GM21717 (cell line): Measurements from ENCODE around the gene MEG3.

Source experiments
- ATAC-seq: cut with Tn5 transposase; IDR thresholded peaks from one replicate; pipeline ENCODE4 v1.9.1; 2021; ENCODE audit warnings: mild to moderate bottlenecking, moderate library complexity; ENCODE audit not compliant: unreplicated experiment

MEG3 gene

DNA sequence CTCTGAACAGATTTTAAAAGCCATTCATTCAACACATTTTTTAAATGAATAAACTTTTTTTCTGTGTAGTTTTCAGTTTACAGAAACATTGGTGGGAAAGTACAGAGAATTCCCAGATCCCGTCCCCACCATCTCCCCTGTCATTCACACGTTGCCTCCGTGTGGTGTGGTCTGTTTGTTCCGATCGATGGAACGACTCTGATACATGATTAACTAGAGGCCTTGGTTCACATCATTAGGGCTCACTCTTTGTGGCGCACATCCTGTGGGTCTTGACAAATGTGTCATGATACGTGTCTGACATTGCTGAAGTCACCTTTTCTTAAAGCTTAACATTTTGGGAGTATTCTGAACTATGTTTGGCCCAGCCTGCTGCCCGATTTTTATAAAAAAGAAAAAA lies 18.5 kb downstream of the MEG3 start:
- no peak for ATAC-seq

- no peak for ATAC-seq
Observed at GRCh38 chr14:100844846-100845245, 18.9 kb downstream of the MEG3 start.

DNA sequence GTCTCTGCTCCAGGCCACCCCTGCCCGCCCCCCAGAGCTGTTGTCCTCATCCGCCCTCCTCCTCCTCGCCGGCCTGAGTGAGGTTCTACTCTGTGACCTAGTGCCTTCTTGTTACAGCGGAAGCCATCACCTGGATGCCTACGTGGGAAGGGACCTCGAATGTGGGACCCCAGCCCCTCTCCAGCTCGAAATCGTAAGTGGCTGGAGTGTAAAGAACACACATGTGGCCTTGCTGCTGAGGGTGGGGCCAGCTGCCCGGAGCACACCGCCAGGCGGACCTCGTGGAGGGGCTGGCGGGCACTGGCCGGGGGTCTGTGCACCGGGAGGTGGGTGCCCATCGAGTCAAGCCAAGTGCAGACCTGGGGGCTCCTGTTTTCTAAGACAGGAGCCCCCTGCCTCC lies 19.4 kb downstream of the MEG3 start:
- ATAC-seq, result no peak

DNA sequence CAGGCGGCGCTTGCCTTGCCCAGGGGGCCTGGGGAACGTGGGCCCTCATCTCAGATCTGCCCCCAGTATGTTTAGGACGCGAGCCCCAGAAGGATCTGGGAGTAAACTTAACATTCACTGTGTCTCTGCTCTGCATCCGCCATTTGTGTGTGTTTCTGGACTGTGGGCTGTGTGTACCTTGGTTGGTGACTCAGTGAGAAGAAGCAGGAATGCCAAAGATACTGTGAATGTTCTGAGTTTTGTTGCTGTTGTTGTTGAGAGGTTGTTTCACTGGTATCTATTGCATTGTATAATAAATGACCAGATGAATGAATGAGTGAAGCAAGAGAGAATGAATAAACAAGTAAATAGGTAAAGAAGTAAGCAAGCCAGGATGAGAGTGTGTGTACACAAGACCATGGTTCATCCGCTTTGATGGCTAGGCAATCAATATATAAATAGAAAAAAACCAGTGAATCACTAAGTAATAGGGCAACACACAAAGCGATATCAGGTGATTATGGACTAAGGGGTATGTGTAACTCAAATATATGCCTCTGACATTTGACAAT lies 20.5 kb downstream of the MEG3 start:
- no peak for ATAC-seq

DNA sequence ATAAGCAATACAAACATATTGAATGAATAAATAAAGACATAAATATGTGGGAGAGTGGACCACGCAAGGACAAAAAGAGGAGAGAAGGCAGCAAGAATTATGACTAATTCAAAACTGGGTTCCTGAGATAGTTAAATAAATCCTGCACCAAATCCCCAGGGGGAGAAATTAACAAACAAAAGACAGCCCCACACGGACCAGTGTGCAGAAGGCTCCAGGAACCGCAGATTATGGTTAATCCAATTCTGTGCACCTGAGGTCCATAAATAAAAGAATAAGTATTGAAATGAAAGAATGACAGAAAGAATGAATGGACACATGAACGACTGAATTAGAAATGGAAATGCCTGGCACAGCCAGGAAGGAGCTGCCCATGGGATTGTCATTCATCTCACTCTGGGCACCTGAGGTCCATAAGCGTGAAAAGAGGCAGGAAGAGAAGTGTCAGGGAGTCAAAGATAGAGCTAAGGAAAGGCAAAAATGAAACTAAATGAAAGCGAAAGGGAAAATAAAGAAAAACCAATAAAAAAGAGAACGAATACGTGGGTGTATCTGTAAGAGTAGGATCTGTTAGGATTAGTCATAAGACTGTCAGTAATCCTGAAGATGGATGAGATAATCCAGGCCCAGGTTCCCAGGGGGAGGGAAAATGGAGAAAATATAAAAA lies 23.3 kb downstream of the MEG3 start:
- ATAC-seq, result no peak

- no peak for ATAC-seq
Observed at GRCh38 chr14:100850841-100851585, 25.1 kb downstream of the MEG3 start.

DNA sequence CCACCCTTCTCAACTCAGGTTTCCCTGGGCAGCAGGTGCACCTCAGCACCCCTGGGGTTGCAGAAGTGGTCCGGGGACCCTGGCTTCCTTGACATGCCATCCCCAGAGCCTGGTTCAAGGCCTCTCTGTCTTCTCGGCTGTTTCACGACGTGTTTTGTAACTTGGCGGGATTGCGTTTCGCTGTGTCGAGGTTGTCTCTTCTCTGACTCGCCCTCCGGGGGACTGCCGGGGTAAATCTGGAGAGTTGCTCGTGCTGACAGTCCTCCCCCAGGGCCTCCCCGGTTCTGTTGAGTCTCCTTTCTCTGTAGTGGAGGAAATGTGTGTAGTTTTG lies 25.6 kb downstream of the MEG3 start:
- ATAC-seq, result no peak

DNA sequence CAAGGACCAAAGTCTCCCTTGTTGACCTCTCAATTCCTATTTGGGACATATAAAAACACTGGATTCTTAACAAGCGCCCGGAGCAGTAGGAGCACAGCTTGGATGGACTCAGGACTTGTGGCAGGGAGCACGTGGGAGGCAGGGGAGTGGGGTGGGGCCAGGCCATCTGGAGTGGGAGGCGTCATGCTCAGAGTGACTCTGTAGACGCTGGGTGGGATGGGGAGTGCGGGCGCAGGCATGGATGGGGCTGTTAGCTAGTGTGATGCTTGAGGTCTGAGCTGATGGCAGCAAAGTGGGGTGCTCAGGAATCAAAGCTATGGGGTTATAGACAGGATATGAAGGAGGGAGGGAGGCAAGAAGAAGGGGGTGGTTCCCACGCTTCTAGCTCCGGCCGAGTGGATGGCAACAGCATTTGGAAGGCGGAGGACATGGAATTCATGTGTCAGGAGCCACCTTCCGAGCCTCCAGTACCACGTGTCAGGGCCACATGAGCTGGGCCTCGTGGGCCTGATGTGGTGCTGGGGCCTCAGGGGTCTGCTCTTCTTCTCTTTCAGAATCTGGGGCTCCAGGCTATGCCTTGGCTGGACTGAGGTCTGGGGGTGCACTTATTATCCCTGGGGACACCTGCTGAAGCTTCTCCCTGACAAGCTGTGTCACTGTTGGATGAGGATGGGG lies 26.2 kb downstream of the MEG3 start:
- ATAC-seq, result no peak

DNA sequence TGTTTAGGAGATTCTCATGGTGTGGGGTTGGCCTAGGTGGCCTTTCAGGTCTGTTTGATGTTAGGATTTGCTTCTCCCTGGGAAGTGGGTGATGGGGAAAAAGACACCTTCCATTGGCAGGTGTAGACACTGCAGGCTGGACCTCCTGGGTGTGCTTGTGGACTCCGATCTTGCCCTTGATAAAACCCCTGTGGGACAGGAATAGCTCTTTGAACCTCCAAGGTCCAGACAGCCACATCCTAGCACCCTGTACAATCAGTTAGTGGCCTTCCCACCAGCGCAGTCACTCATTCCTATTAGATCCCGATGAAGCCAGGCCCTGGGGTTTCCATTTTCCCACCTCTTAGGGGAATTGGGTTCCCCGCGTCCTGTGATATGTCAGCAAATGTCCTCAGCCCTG lies 28.5 kb downstream of the MEG3 start:
- no peak for ATAC-seq

DNA sequence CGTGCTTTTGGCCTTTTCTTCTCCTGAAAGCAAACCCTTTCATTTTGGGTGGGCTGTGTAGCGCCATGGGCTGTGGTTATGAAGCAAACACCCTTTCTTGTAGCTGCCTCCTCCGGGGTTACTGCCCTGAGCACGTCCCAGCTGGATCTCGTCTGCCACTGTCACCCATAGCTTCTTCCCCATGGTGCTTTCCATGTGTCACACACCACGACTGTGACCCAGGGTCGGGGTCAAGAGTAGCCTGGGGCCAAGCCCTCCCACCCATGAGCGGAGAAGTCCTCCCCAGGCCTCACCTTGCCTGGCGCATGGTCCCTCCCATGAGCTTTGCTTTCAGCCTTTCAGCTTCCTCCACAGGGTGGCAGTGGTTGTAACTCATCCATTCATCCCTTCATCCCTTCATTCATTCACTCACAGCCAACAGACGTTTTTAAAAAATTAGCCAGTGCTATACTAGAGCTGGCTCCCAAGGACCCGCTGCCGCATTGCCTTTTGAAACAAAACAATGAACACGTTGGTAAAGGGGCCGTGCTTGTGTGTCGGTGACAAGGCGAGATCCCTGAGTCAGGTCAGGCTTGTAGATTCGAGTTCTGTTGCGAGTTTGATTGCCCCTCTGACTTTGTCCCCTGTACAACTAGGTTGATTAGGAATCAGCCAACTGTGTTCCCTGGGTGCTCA lies 29.5 kb downstream of the MEG3 start:
- no peak for ATAC-seq

GRCh38 chr14:100856056-100856950 lies 30.4 kb downstream of the MEG3 start:
- no peak for ATAC-seq

DNA sequence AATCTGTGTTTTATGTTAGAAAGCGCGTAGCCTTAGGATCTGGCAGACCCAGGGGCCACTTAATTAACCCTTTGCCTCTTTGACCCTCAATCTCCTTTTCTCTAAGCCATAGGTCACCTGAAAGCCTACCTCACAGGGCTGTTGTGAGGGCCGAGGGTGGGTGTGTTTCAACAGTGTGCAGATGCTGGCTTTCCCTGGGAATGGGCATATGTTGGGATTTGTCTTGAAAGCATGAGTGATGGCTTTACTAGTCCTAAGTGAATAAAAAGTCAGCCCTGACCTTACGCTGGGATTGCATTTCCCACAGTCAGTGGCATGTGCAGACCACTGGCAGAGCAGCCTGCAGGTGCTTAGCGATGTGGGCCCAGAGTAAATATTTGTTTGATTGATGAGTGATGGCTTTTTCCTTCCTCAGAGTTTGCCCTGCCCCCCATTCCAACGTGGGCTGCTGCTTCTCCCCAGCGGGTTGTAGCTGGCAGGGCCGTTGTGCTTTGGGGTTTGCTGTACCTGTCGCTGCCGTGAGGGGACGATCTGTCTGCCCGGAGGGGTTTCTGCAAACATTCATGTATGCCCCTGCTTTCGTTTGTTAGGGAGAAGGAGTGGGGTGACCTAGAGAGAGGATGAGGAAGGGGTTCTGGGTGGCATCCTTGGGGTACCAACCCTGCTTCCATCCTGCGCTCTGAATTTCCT lies 31.5 kb downstream of the MEG3 start:
- no peak for ATAC-seq

GRCh38 chr14:100857923-100858837 lies 32.3 kb downstream of the MEG3 start:
- no peak for ATAC-seq

DNA sequence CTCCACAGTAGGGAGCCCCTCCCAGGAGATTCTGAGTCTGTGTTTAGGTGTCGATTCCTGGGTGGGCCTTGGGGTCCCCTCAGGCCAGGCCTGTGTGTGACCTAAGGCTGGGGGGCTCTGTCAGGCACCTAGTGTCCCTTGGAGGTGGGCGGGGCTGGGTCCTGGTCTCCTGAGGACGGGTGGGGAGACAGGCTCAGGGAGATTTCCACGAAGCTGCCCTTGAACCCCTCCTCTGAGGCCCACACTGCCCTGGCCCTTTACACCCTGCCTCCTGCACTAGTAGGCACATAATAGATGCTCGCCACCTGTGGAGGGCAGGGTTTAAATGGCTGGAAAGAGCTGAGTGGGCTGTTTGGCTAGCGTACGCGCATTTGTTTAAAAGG lies 32.9 kb downstream of the MEG3 start:
- ATAC-seq, result no peak

GRCh38 chr14:100859781-100860180 lies 33.9 kb downstream of the MEG3 start:
- no peak for ATAC-seq

DNA sequence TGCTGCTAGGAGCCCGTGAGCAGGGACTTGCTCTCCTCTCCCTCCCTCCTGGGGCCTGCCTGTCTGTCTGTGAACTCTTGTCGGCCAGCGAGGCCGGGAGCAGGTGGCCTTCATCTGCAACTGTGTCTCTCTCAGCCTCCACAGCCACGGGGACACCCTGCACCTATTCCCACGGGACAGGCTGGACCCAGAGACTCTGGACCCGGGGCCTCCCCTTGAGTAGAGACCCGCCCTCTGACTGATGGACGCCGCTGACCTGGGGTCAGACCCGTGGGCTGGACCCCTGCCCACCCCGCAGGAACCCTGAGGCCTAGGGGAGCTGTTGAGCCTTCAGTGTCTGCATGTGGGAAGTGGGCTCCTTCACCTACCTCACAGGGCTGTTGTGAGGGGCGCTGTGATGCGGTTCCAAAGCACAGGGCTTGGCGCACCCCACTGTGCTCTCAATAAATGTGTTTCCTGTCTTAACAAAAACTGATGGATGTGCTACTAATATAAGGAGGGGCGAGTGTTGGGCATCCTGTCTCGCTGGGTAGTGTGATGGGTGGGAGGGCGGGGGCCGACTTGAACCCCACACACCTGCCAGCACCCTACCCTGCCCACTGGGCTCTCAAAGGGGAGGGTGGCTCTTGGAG lies 34.8 kb downstream of the MEG3 start:
- ATAC-seq, result no peak

GRCh38 chr14:100861188-100861936 lies 35.4 kb downstream of the MEG3 start:
- ATAC-seq, result no peak

DNA sequence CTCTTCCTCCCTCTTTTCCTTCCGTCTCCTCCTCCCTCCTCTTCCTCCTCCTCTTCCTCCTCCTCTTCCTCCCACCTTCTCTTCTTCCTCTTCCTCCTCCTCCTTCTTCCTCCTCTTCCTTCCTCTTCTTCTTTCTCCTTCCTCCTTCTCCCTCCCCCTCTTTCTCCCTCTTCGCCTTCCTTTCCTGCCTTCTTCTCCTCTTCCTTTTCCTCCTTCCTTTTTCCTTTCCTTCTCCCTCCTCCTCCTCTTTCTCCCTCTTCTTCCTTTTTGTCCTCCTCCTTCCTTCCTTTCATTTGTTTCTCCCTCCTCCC lies 36.0 kb downstream of the MEG3 start:
- no peak for ATAC-seq
